Mesenchymal stem cell (in vitro differentiated cells and primary cell): ENCODE data around the gene PRLH.

ENCODE experiments used
- DNase-seq: peaks from one replicate; pipeline ENCODE4 v3.0.0-alpha.2; 2013
- H2AFZ ChIP-seq: one replicate; pipeline ENCODE4 v1.6.1; 2013; ENCODE audit warnings: low read depth, mild to moderate bottlenecking, control low read depth, inconsistent platforms, low read length, moderate library complexity
- H2AK5ac ChIP-seq: 2 replicates; pipeline ENCODE4 v1.6.1; 2013; ENCODE audit warnings: low read length, moderate library complexity, mild to moderate bottlenecking, inconsistent platforms; ENCODE audit not compliant: severe bottlenecking
- H2BK120ac ChIP-seq: one replicate; pipeline ENCODE4 v1.6.1; 2013; ENCODE audit warnings: low read depth, mild to moderate bottlenecking, inconsistent platforms, low read length, moderate library complexity
- H2BK12ac ChIP-seq, 2 experiments: one replicate each; pipeline ENCODE4 v1.6.1; 2013; ENCODE audit warnings: inconsistent platforms in 2 of 2, low read length in 2 of 2, mild to moderate bottlenecking in 2 of 2, moderate library complexity in 2 of 2, control low read depth in 1 of 2
- H2BK15ac ChIP-seq: one replicate; pipeline ENCODE4 v1.6.1; 2013; ENCODE audit warnings: mild to moderate bottlenecking, low read depth, inconsistent platforms; ENCODE audit not compliant: poor library complexity, severe bottlenecking
- H2BK5ac ChIP-seq: 2 replicates; pipeline ENCODE4 v1.6.1; 2013; ENCODE audit warnings: low read depth, mild to moderate bottlenecking, low read length, control low read depth, inconsistent platforms; ENCODE audit not compliant: poor library complexity, severe bottlenecking
- H3K14ac ChIP-seq, 2 experiments: one replicate each; pipeline ENCODE4 v1.6.1; 2013; ENCODE audit warnings: inconsistent platforms in 2 of 2, low read length in 2 of 2, control low read depth in 1 of 2, mild to moderate bottlenecking in 1 of 2, moderate library complexity in 1 of 2
- H3K18ac ChIP-seq, 2 experiments: one replicate each; pipeline ENCODE4 v1.6.1; 2013; ENCODE audit warnings: inconsistent platforms in 2 of 2, low read length in 2 of 2, control low read depth in 1 of 2, low read depth in 1 of 2, mild to moderate bottlenecking in 1 of 2
- H3K23ac ChIP-seq, 2 experiments: one replicate each; pipeline ENCODE4 v1.6.1; 2013; ENCODE audit warnings: inconsistent platforms in 2 of 2, low read length in 2 of 2, mild to moderate bottlenecking in 2 of 2, moderate library complexity in 2 of 2, control low read depth in 1 of 2
- H3K27ac ChIP-seq: 2 replicates; pipeline ENCODE4 v1.5.1; 2013; ENCODE audit warnings: mild to moderate bottlenecking, moderate library complexity, low read length, control low read depth, inconsistent platforms; ENCODE audit not compliant: poor library complexity, severe bottlenecking
- H3K27me3 ChIP-seq, 2 experiments: 2 replicates each; pipeline versions ENCODE4 v1.6.1 to v1.7.0; 2013; ENCODE audit warnings: low read length in 2 of 2, mild to moderate bottlenecking in 2 of 2, moderate library complexity in 2 of 2, control low read depth in 1 of 2, inconsistent platforms in 1 of 2; ENCODE audit not compliant: control insufficient read depth in 1 of 2, insufficient read depth in 1 of 2
- H3K36me3 ChIP-seq, 2 experiments: 2 replicates each; pipeline versions ENCODE4 v1.6.1 to v1.7.0; 2013; ENCODE audit warnings: low read length in 2 of 2, control low read depth in 1 of 2, inconsistent platforms in 1 of 2, low read depth in 1 of 2, mild to moderate bottlenecking in 1 of 2; ENCODE audit not compliant: insufficient read depth in 2 of 2, control insufficient read depth in 1 of 2
- H3K4ac ChIP-seq, 2 experiments: one replicate each; pipeline ENCODE4 v1.6.1; 2013; ENCODE audit warnings: inconsistent platforms in 2 of 2, low read length in 2 of 2, mild to moderate bottlenecking in 2 of 2, moderate library complexity in 2 of 2, control low read depth in 1 of 2, low read depth in 1 of 2
- H3K4me1 ChIP-seq: 2 replicates; pipeline ENCODE4 v1.6.1; 2013; ENCODE audit warnings: low read depth, low read length, control low read depth; ENCODE audit not compliant: control insufficient read depth, insufficient read depth
- H3K4me2 ChIP-seq: 2 replicates; pipeline ENCODE4 v1.6.1; 2013; ENCODE audit warnings: low read length, mild to moderate bottlenecking, inconsistent platforms; ENCODE audit not compliant: poor library complexity, severe bottlenecking
- H3K4me3 ChIP-seq, 2 experiments: 2 replicates each; pipeline versions ENCODE4 v1.5.1 to v1.7.0; 2013; ENCODE audit warnings: low read length in 2 of 2, mild to moderate bottlenecking in 2 of 2, control low read depth in 1 of 2, low read depth in 1 of 2; ENCODE audit not compliant: insufficient read depth in 1 of 2
- H3K79me1 ChIP-seq: replicated peaks from 2 replicates; pipeline ENCODE4 v1.6.1; 2013; ENCODE audit warnings: mild to moderate bottlenecking, control low read depth, low read length, inconsistent platforms; ENCODE audit not compliant: poor library complexity, severe bottlenecking
- H3K9ac ChIP-seq: 2 replicates; pipeline ENCODE4 v1.7.0; 2013; ENCODE audit warnings: mild to moderate bottlenecking, low read length, moderate library complexity
- H3K9me3 ChIP-seq: 2 replicates; pipeline ENCODE4 v1.7.0; 2013; ENCODE audit warnings: mild to moderate bottlenecking, low read length; ENCODE audit not compliant: control insufficient read depth
- H4K8ac ChIP-seq: one replicate; pipeline ENCODE4 v1.6.1; 2013; ENCODE audit warnings: inconsistent platforms, mild to moderate bottlenecking, low read length, moderate library complexity
- H4K91ac ChIP-seq: one replicate; pipeline ENCODE4 v1.6.1; 2013; ENCODE audit warnings: mild to moderate bottlenecking, low read length, inconsistent platforms
- WGBS: methylation state at CpG from one replicate; pipeline ENCODE4 v1.1.7; 2013; ENCODE audit warnings: mixed read lengths; 5-methylcytosine and 5-hydroxymethylcytosine counted together

The PRLH gene

GRCh38 chr2:237600205-237600846 lies 34.0 kb downstream of the PRLH start:
- Histone ChIP-seq H3K36me3 (no peaks in the 10 kb centered on the region), H2BK120ac (no peak overlapping the region), H3K27ac (no peak overlapping the region), H3K18ac (peak overlapping the region; percentile 23 to 72), H3K4me3 (peak overlapping the region in 1 of 2 experiments; percentile 52), H2AFZ (no peak overlapping the region), H3K27me3 (no peaks in the 10 kb centered on the region), H2AK5ac (no peak overlapping the region), H3K4me1 (peaks cover 5% of the 10 kb centered on the region), H3K9me3 (no peaks in the 10 kb centered on the region), H3K9ac (peak overlapping the region; percentile 88), H3K4ac (no peak overlapping the region), H2BK15ac (peak overlapping the region; percentile 71), H4K8ac (peak overlapping the region; percentile 46), H3K23ac (no peak overlapping the region), H4K91ac (peak overlapping the region; percentile 76), H3K79me1 (no peaks in the 10 kb centered on the region), H2BK12ac (peak overlapping the region; percentile 15 to 42), H3K4me2 (no peak overlapping the region), H3K14ac (peak overlapping the region in 1 of 2 experiments; percentile 32), H2BK5ac (no peak overlapping the region)
- no peak for DNase-seq
- WGBS: 81% methylated on average over 16 of the region's 16 CpGs

GRCh38 chr2:237601453-237602116 lies 35.2 kb downstream of the PRLH start:
- H3K4me2 ChIP-seq: no peak overlapping the region
- no peak overlapping the region for H3K9ac ChIP-seq
- no peak for DNase-seq
- no peak overlapping the region for H4K8ac ChIP-seq
- H3K4me3 ChIP-seq: no peak overlapping the region
- no peak overlapping the region for H3K23ac ChIP-seq
- H3K18ac ChIP-seq: no peak overlapping the region
- H3K27ac ChIP-seq: no peak overlapping the region
- H3K9me3 ChIP-seq: no peaks in the 10 kb centered on the region
- H2AFZ ChIP-seq: no peak overlapping the region
- no peaks in the 10 kb centered on the region for H3K79me1 ChIP-seq
- H3K4ac ChIP-seq: no peak overlapping the region
- no peak overlapping the region for H2BK120ac ChIP-seq
- no peaks in the 10 kb centered on the region for H3K27me3 ChIP-seq
- peaks cover 3% of the 10 kb centered on the region for H3K4me1 ChIP-seq
- H2BK12ac ChIP-seq: peak overlapping the region; percentile 6 to 29
- no peak overlapping the region for H3K14ac ChIP-seq
- peak overlapping the region; percentile 6 for H2BK15ac ChIP-seq
- H2AK5ac ChIP-seq: no peak overlapping the region
- H3K36me3 ChIP-seq: no peaks in the 10 kb centered on the region
- WGBS: 82% methylated on average over 14 of the region's 14 CpGs
- H2BK5ac ChIP-seq: no peak overlapping the region
- no peak overlapping the region for H4K91ac ChIP-seq

GRCh38 chr2:237602409-237602808 lies 36.0 kb downstream of the PRLH start:
- H3K4me2 ChIP-seq: no peak overlapping the region
- no peak overlapping the region for H2BK120ac ChIP-seq
- DNase-seq: no peak
- H3K14ac ChIP-seq: no peak overlapping the region
- no peak overlapping the region for H2AFZ ChIP-seq
- H4K8ac ChIP-seq: no peak overlapping the region
- no peak overlapping the region for H2BK15ac ChIP-seq
- peaks cover 3% of the 10 kb centered on the region for H3K4me1 ChIP-seq
- H3K18ac ChIP-seq: no peak overlapping the region
- WGBS: 76% methylated on average over 7 of the region's 7 CpGs
- no peak overlapping the region for H2AK5ac ChIP-seq
- H2BK12ac ChIP-seq: no peak overlapping the region
- no peaks in the 10 kb centered on the region for H3K27me3 ChIP-seq
- no peaks in the 10 kb centered on the region for H3K36me3 ChIP-seq
- no peak overlapping the region for H3K23ac ChIP-seq
- H3K9ac ChIP-seq: no peak overlapping the region
- H3K79me1 ChIP-seq: no peaks in the 10 kb centered on the region
- no peak overlapping the region for H3K4ac ChIP-seq
- no peak overlapping the region for H4K91ac ChIP-seq
- H3K9me3 ChIP-seq: no peaks in the 10 kb centered on the region
- H3K4me3 ChIP-seq: no peak overlapping the region
- H3K27ac ChIP-seq: no peak overlapping the region
- H2BK5ac ChIP-seq: no peak overlapping the region

DNA sequence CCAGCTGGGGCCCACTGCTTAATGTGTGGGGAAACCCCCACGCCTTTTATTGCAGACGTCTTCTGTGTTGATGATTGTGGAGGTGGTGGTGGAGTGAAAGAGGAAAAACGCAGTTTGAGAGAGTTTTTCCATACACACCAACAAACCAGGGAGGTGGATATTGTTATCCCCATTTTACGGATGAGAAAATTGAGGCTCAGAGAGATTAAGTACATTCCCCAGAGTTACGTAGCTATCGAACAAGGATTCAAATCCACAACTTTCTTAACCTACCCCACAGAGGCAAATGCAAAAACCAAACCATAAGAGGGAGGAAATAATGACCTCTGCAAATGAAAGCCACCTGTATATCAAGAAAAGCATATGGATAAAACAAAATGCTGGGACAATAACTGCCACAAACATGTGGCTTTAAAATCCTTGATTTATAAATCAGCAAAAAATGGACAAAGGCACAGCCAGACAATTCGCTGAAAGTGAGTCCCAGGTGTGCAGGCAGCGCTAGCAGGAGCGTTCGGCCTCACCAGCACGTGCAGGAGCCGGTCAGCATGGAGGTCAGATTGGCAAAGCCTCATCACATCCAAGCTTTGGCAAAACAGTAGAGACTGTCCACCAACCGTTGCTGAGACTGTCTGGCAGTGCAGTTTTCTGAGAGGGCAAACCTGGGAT lies 36.8 kb downstream of the PRLH start:
- no peak for DNase-seq
- Histone ChIP-seq H2AFZ (peak overlapping the region; percentile 15), H3K27ac (no peak overlapping the region), H3K4me3 (peak overlapping the region in 1 of 2 experiments; percentile 54), H3K4me2 (peak overlapping the region; percentile 20), H3K36me3 (no peaks in the 10 kb centered on the region), H3K23ac (no peak overlapping the region), H2BK12ac (peak overlapping the region in 1 of 2 experiments; percentile 27), H2AK5ac (no peak overlapping the region), H3K4me1 (peaks cover 3% of the 10 kb centered on the region), H3K4ac (no peak overlapping the region), H2BK5ac (no peak overlapping the region), H3K9ac (peak overlapping the region; percentile 81), H2BK120ac (no peak overlapping the region), H3K9me3 (no peaks in the 10 kb centered on the region), H4K91ac (no peak overlapping the region), H4K8ac (peak overlapping the region; percentile 32), H3K79me1 (no peaks in the 10 kb centered on the region), H3K27me3 (no peaks in the 10 kb centered on the region), H3K14ac (peak overlapping the region in 1 of 2 experiments; percentile 89), H3K18ac (peak overlapping the region; percentile 7 to 40), H2BK15ac (peak overlapping the region; percentile 19)
- 93% methylated on average over 12 of the region's 13 CpGs for WGBS
